ENCODE results near the gene ZNF75A. TPM values are rescaled to one million over a fixed set of nuclear protein-coding genes. Genes with fewer than 3 reads are reported as not detected.

ZNF75A gene
- polyA plus RNA-seq, 1 donor (not counting 4 experiments of a cell fraction or from before 2014, with no cell fraction given), result 20.8 TPM

- no peak for FAIRE-seq
- H3K79me2 ChIP-seq (ENCODE audit: control insufficient read depth, insufficient read depth, low read length), result peaks cover 10% of the 10 kb centered on the region
- no peak overlapping the region for H3K4me2 ChIP-seq (ENCODE audit: control insufficient read depth, extremely low read depth, insufficient read depth, low read depth, low read length)
- dilution Hi-C loops (cut with MboI; ENCODE audit: extremely low pct_ligation_motif_present, low sequenced_read_pairs), result no loop called here
- DNase-seq (ENCODE audit: low read depth, low spot score), result no peak
- H3K4me1 ChIP-seq (ENCODE audit: control insufficient read depth, extremely low read depth, insufficient read depth, low read length), result no peaks in the 10 kb centered on the region
- no peak for TF ChIP-seq CTCF (optimal IDR thresholded peaks at IDR 0.05 in 1 of 3, IDR thresholded peaks at IDR 0.05 in 1 of 3, conservative IDR thresholded peaks at IDR 0.05 in 1 of 3; ENCODE audit: extremely low read depth in 1 of 3, insufficient read depth in 2 of 3, low read length in 3 of 3)
- no peak for TF ChIP-seq EZH2 (IDR thresholded peaks at IDR 0.05; ENCODE audit: low read length)
- no peak overlapping the region for H3K27ac ChIP-seq (ENCODE audit: control insufficient read depth, insufficient read depth, low read length)
- H3K9me1 ChIP-seq (ENCODE audit: control insufficient read depth, extremely low read depth, insufficient read depth, low read length), result no peaks in the 10 kb centered on the region
- peaks cover 23% of the 10 kb centered on the region for H3K9me3 ChIP-seq (ENCODE audit: control insufficient read depth, low read depth, low read length)
- no peaks in the 10 kb centered on the region for H3K27me3 ChIP-seq (ENCODE audit: control insufficient read depth, extremely low read depth, insufficient read depth, low read length)
- no peak overlapping the region for H2AFZ ChIP-seq (ENCODE audit: control insufficient read depth, low read length)
- H3K4me3 ChIP-seq (ENCODE audit: control insufficient read depth in 2 of 3, extremely low read depth in 1 of 3, insufficient read depth in 2 of 3, low read depth in 1 of 3, low read length in 3 of 3), result no peak overlapping the region
- H3K9ac ChIP-seq (ENCODE audit: control insufficient read depth, extremely low read depth, insufficient read depth, low read length), result no peak overlapping the region
- no peaks in the 10 kb centered on the region for H4K20me1 ChIP-seq (ENCODE audit: control insufficient read depth, extremely low read depth, insufficient read depth, low read length)
- H3K36me3 ChIP-seq (ENCODE audit: control insufficient read depth in 2 of 2, extremely low read depth in 1 of 2, insufficient read depth in 2 of 2, low read length in 2 of 2), result peaks cover 22 to 24% of the 10 kb centered on the region in 2 experiments
Measured at GRCh38 chr16:3295209-3295608, 10.1 kb upstream of the ZNF75A start.

- peaks cover 18% of the 10 kb centered on the region for H3K9me3 ChIP-seq (ENCODE audit: control insufficient read depth, low read depth, low read length)
- H3K4me3 ChIP-seq (ENCODE audit: control insufficient read depth in 2 of 3, extremely low read depth in 1 of 3, insufficient read depth in 2 of 3, low read depth in 1 of 3, low read length in 3 of 3), result no peak overlapping the region
- no peaks in the 10 kb centered on the region for H3K9me1 ChIP-seq (ENCODE audit: control insufficient read depth, extremely low read depth, insufficient read depth, low read length)
- no peak overlapping the region for H3K4me2 ChIP-seq (ENCODE audit: control insufficient read depth, extremely low read depth, insufficient read depth, low read depth, low read length)
- no peaks in the 10 kb centered on the region for H3K27me3 ChIP-seq (ENCODE audit: control insufficient read depth, extremely low read depth, insufficient read depth, low read length)
- no peak overlapping the region for H2AFZ ChIP-seq (ENCODE audit: control insufficient read depth, low read length)
- no peak for TF ChIP-seq EZH2 (IDR thresholded peaks at IDR 0.05; ENCODE audit: low read length)
- TF ChIP-seq CTCF (optimal IDR thresholded peaks at IDR 0.05 in 1 of 3, IDR thresholded peaks at IDR 0.05 in 1 of 3, conservative IDR thresholded peaks at IDR 0.05 in 1 of 3; ENCODE audit: extremely low read depth in 1 of 3, insufficient read depth in 2 of 3, low read length in 3 of 3), result no peak
- FAIRE-seq (no peak), DNase-seq (ENCODE audit: low read depth, low spot score) (no peak)
- peaks cover 16 to 19% of the 10 kb centered on the region in 2 experiments for H3K36me3 ChIP-seq (ENCODE audit: control insufficient read depth in 2 of 2, extremely low read depth in 1 of 2, insufficient read depth in 2 of 2, low read length in 2 of 2)
- H3K79me2 ChIP-seq (ENCODE audit: control insufficient read depth, insufficient read depth, low read length), result peaks cover 6% of the 10 kb centered on the region
- no peaks in the 10 kb centered on the region for H3K4me1 ChIP-seq (ENCODE audit: control insufficient read depth, extremely low read depth, insufficient read depth, low read length)
- no peak overlapping the region for H3K27ac ChIP-seq (ENCODE audit: control insufficient read depth, insufficient read depth, low read length)
- no peaks in the 10 kb centered on the region for H4K20me1 ChIP-seq (ENCODE audit: control insufficient read depth, extremely low read depth, insufficient read depth, low read length)
- dilution Hi-C loops (cut with MboI; ENCODE audit: extremely low pct_ligation_motif_present, low sequenced_read_pairs), result no loop called here
- no peak overlapping the region for H3K9ac ChIP-seq (ENCODE audit: control insufficient read depth, extremely low read depth, insufficient read depth, low read length)
Measured at GRCh38 chr16:3295783-3296182, 9.5 kb upstream of the ZNF75A start.

Measured in keratinocyte (primary cell).